ENCODE results near the gene SESN1. TPM values are rescaled to one million over a fixed set of nuclear protein-coding genes. Genes with fewer than 3 reads are reported as not detected.

The SESN1 gene
- total and polyA plus RNA-seq, 9 of the 15 experiments (the other 6 are each of a cell fraction or from before 2014, with no cell fraction given): 3.1 to 13.0 (median 7.4) TPM

GRCh38 chr6:109036574-109037294 lies 57.9 kb downstream of the SESN1 start:
- H4K20me1 ChIP-seq (replicated peaks; ENCODE audit: control insufficient read depth, insufficient read depth, low read length): no peaks in the 10 kb centered on the region
- H3K9ac ChIP-seq (ENCODE audit: insufficient read depth in 1 of 2, low read depth in 2 of 2, low read length in 2 of 2): no peak overlapping the region
- ATAC-seq (no peak), FAIRE-seq (no peak), DNase-seq (ENCODE audit: extremely low read depth in 1 of 4, low spot score in 3 of 4) (no peak)
- no peaks in the 10 kb centered on the region for H3K79me2 ChIP-seq (ENCODE audit: control insufficient read depth, insufficient read depth, low read length)
- H3K4me2 ChIP-seq (ENCODE audit: insufficient read depth, low read length): no peak overlapping the region
- ChIA-PET POLR2A (interaction anchor here (1.3 kb wide), 1 partner anchor 27 kb away, joined by 3 read pairs; no protein-coding TSS in a partner anchor), CTCF (ENCODE audit: low intra/inter-chr PET ratio) (no interaction called here)
- TF ChIP-seq TAF7 (tag; IDR thresholded peaks at IDR 0.05) (no peak), HDAC3 (IDR thresholded peaks at IDR 0.05; ENCODE audit: borderline replicate concordance, partially characterized antibody) (no peak), SAFB2 (IDR thresholded peaks at IDR 0.05; ENCODE audit: borderline replicate concordance, low read depth, low read length, severe bottlenecking) (no peak), ZNF274 (IDR thresholded peaks at IDR 0.05; ENCODE audit: borderline replicate concordance, low read depth, low read length) (no peak), NFYB (IDR thresholded peaks at IDR 0.05; ENCODE audit: extremely low read depth, insufficient read length) (no peak), RFX1 (IDR thresholded peaks at IDR 0.05) (no peak), POLR2AphosphoS5 (IDR thresholded peaks at IDR 0.05; ENCODE audit: control insufficient read depth, insufficient read depth, low read depth, low read length) (no peak), FOXM1 (IDR thresholded peaks at IDR 0.05; ENCODE audit: low read depth) (no peak), FOXM1 (CRISPR knock-in tag; IDR thresholded peaks at IDR 0.05; ENCODE audit: low read depth) (no peak), SIRT6 (IDR thresholded peaks at IDR 0.05; ENCODE audit: low read depth, low read length) (no peak), PTTG1 (tag; IDR thresholded peaks at IDR 0.05; ENCODE audit: low read depth) (no peak)
- H3K27me3 ChIP-seq (ENCODE audit: control insufficient read depth in 2 of 2, insufficient read depth in 2 of 2, low read length in 2 of 2): no peaks in the 10 kb centered on the region
- 38% methylated on average over 5 of the region's 5 CpGs for whole genome bisulfite sequencing (ENCODE audit: insufficient coverage, low coverage, missing lambda C conversion rate)
- no peak overlapping the region for H3K27ac ChIP-seq (ENCODE audit: extremely low read depth, low read depth, low read length)
- BruUV-seq (replicated peaks): no TSS peak
- in situ Hi-C loops (cut with MboI) (no loop called here), intact Hi-C loops (cut with micrococcal nuclease) (no loop called here)
- no peaks in the 10 kb centered on the region for H3K9me3 ChIP-seq (replicated peaks; ENCODE audit: control insufficient read depth, insufficient read depth, low read depth, low read length)
- no peak overlapping the region for H3K4me3 ChIP-seq
- no peaks in the 10 kb centered on the region for H3K9me1 ChIP-seq (ENCODE audit: control insufficient read depth, insufficient read depth, low read length)
- no peaks in the 10 kb centered on the region for H3K36me3 ChIP-seq (ENCODE audit: control insufficient read depth, insufficient read depth, low read length)
- no peaks in the 10 kb centered on the region for H3K4me1 ChIP-seq (replicated peaks in 1 of 2; ENCODE audit: control insufficient read depth in 2 of 2, insufficient read depth in 2 of 2, low read length in 2 of 2)
- no peak overlapping the region for H2AFZ ChIP-seq (ENCODE audit: low read depth, low read length)
